ENCODE data around the gene MICU1. TPM values are rescaled to one million over a fixed set of nuclear protein-coding genes. Genes with fewer than 3 reads are reported as not detected.

Gene MICU1
- total RNA-seq, 1 experiment from 2014 or later = 46.9 TPM

DNA sequence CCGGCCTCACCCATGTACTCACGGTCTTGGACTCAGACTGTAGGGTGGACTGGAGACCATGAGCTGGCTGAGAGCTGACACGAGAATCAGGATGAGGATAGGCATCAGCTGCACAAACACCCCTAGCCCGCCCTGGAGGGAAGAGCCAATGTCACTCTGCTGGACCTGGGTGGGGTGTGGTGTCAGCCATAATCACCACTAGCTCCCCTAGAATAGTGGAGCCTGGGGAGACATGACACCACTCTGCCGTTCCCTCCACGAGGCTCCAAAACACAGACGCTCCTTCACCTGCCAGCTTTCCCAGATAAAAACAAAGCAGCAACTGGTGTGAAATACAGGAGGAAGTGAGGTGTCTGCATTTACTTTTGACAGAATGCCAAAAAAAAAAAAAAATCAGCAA, 287.7 kb downstream of the MICU1 start:
- POLR2A ChIA-PET = interaction anchor here (0.6 kb wide), 1 partner anchor 11 kb away, joined by 6 read pairs; no protein-coding TSS in a partner anchor
- intact Hi-C loops (cut with micrococcal nuclease; ENCODE audit: unreplicated experiment) (no loop called here), in situ Hi-C loops (cut with HindIII; ENCODE audit: low pct_unique_long_range_greater_than_20kb, low sequenced_read_pairs) (no loop called here)
- TF ChIP-seq SIN3A (IDR thresholded peaks at IDR 0.05; ENCODE audit: borderline replicate concordance, insufficient read depth, low read depth, low read length) (no peak), TCF7L2 (IDR thresholded peaks at IDR 0.05; ENCODE audit: low read depth, low read length) (no peak), POLR2AphosphoS5 (IDR thresholded peaks at IDR 0.05; ENCODE audit: low read depth, low read length) (no peak), CTCF (IDR thresholded peaks at IDR 0.05) (no peak)
- TF ChIP-seq, protein P1, sequence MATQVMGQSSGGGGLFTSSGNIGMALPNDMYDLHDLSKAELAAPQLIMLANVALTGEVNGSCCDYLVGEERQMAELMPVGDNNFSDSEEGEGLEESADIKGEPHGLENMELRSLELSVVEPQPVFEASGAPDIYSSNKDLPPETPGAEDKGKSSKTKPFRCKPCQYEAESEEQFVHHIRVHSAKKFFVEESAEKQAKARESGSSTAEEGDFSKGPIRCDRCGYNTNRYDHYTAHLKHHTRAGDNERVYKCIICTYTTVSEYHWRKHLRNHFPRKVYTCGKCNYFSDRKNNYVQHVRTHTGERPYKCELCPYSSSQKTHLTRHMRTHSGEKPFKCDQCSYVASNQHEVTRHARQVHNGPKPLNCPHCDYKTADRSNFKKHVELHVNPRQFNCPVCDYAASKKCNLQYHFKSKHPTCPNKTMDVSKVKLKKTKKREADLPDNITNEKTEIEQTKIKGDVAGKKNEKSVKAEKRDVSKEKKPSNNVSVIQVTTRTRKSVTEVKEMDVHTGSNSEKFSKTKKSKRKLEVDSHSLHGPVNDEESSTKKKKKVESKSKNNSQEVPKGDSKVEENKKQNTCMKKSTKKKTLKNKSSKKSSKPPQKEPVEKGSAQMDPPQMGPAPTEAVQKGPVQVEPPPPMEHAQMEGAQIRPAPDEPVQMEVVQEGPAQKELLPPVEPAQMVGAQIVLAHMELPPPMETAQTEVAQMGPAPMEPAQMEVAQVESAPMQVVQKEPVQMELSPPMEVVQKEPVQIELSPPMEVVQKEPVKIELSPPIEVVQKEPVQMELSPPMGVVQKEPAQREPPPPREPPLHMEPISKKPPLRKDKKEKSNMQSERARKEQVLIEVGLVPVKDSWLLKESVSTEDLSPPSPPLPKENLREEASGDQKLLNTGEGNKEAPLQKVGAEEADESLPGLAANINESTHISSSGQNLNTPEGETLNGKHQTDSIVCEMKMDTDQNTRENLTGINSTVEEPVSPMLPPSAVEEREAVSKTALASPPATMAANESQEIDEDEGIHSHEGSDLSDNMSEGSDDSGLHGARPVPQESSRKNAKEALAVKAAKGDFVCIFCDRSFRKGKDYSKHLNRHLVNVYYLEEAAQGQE (IDR thresholded peaks at IDR 0.05; ENCODE audit: insufficient read depth in 1 of 2, low read depth in 2 of 2, low read length in 1 of 2) = no peak
- Histone ChIP-seq H3K27me3 (ENCODE audit: control insufficient read depth, insufficient read depth, low read length) (no peaks in the 10 kb centered on the region), H3K36me3 (ENCODE audit: control insufficient read depth, insufficient read depth, low read length) (peaks cover 5% of the 10 kb centered on the region; the same call in 1 of the 2 replicates), H3K4me3 (ENCODE audit: low read depth in 2 of 2, low read length in 2 of 2) (no peak overlapping the region), H3K27ac (ENCODE audit: low read length) (no peak overlapping the region), H3K4me1 (ENCODE audit: control insufficient read depth, insufficient read depth, low read length) (peaks cover 28% of the 10 kb centered on the region), H3K9me3 (ENCODE audit: control insufficient read depth, insufficient read depth, low read depth, low read length) (no peaks in the 10 kb centered on the region)
- DNase-seq (ENCODE audit: low read depth, low spot score) = no peak
- no TSS peak for BruUV-seq (replicated peaks)
- CTCF ChIA-PET = interaction anchor here (0.6 to 1.1 kb wide), 5 partner anchors 63 to 173 kb away, joined by 3 to 4 read pairs (median 4); no protein-coding TSS in a partner anchor
- ATAC-seq = no peak

DNA sequence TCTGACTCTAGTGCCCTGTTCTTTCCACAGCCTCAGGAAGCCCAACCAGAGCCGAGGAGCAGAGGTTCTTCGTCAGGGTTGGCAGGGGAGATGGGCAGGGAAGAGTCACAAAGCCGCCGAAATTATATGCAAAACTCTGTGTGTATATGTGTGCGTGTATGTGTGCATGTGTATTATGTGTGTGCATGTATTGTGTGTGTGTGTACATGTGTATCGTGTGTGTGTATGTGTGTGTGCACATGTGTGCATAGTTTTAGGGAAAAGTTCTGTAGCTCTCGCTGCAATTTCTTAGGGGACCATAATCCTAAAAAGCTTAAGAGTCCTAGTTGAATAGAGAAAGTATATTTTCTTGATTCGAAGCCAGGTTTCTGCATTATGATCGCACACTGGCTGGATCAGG, 288.2 kb downstream of the MICU1 start:
- ChIA-PET CTCF (interaction anchor here (0.5 to 1.1 kb wide), 10 partner anchors 13 to 173 kb away, joined by 3 to 8 read pairs (median 4); no protein-coding TSS in a partner anchor), POLR2A (interaction anchor here (0.6 kb wide), 1 partner anchor 450 kb away, joined by 3 read pairs; no protein-coding TSS in a partner anchor)
- Histone ChIP-seq H3K9me3 (ENCODE audit: control insufficient read depth, insufficient read depth, low read depth, low read length) (no peaks in the 10 kb centered on the region), H3K4me3 (ENCODE audit: low read depth in 2 of 2, low read length in 2 of 2) (no peak overlapping the region), H3K27ac (ENCODE audit: low read length) (no peak overlapping the region), H3K27me3 (ENCODE audit: control insufficient read depth, insufficient read depth, low read length) (no peaks in the 10 kb centered on the region), H3K4me1 (ENCODE audit: control insufficient read depth, insufficient read depth, low read length) (peaks cover 31% of the 10 kb centered on the region), H3K36me3 (ENCODE audit: control insufficient read depth, insufficient read depth, low read length) (peaks cover 5% of the 10 kb centered on the region; the same call in 1 of the 2 replicates)
- TF ChIP-seq CTCF (IDR thresholded peaks at IDR 0.05) (no peak), POLR2AphosphoS5 (IDR thresholded peaks at IDR 0.05; ENCODE audit: low read depth, low read length) (no peak), SIN3A (IDR thresholded peaks at IDR 0.05; ENCODE audit: borderline replicate concordance, insufficient read depth, low read depth, low read length) (no peak), TCF7L2 (IDR thresholded peaks at IDR 0.05; ENCODE audit: low read depth, low read length) (no peak)
- TF ChIP-seq, protein P1 (IDR thresholded peaks at IDR 0.05; ENCODE audit: insufficient read depth in 1 of 2, low read depth in 2 of 2, low read length in 1 of 2) = no peak
- intact Hi-C loops (cut with micrococcal nuclease; ENCODE audit: unreplicated experiment) = no loop called here
- no peak for ATAC-seq
- no peak for DNase-seq (ENCODE audit: low read depth, low spot score)
- in situ Hi-C loops (cut with HindIII; ENCODE audit: low pct_unique_long_range_greater_than_20kb, low sequenced_read_pairs) = no loop called here
- BruUV-seq (replicated peaks) = no TSS peak
